HG03135 (cell line): ENCODE data around the gene PDZD2.
"Not testable (repeated sequence)": the region's sequence is repeated elsewhere in the genome, so short reads cannot be mapped to it uniquely, and the experiment has no call there.

Experiments used
- ATAC-seq: cut with Tn5 transposase; IDR thresholded peaks from one replicate; pipeline ENCODE4 v1.9.1; 2021; ENCODE audit warnings: mild to moderate bottlenecking, moderate library complexity; ENCODE audit not compliant: unreplicated experiment

The PDZD2 gene

GRCh38 chr5:31996909-31997308 lies 358.0 kb downstream of the PDZD2 start:
- no peak for ATAC-seq

- no peak for ATAC-seq
Observed at GRCh38 chr5:31999470-31999869, 360.5 kb downstream of the PDZD2 start.

GRCh38 chr5:32000731-32001130 lies 361.8 kb downstream of the PDZD2 start:
- no peak for ATAC-seq

- ATAC-seq, result no peak
Observed at GRCh38 chr5:32001284-32001683, 362.4 kb downstream of the PDZD2 start.

- ATAC-seq, result no peak
Observed at GRCh38 chr5:32001707-32002106, 362.8 kb downstream of the PDZD2 start.

- ATAC-seq, result no peak
Observed at GRCh38 chr5:32002755-32003154, 363.8 kb downstream of the PDZD2 start.

- peak; percentile 3 for ATAC-seq
Observed at GRCh38 chr5:32003981-32004380, 365.1 kb downstream of the PDZD2 start.

GRCh38 chr5:32004404-32004803 lies 365.5 kb downstream of the PDZD2 start:
- peak; percentile 82 for ATAC-seq

- ATAC-seq, result no peak
Observed at GRCh38 chr5:32008746-32009145, 369.8 kb downstream of the PDZD2 start.

GRCh38 chr5:32013658-32014057 lies 374.7 kb downstream of the PDZD2 start:
- no peak for ATAC-seq

- ATAC-seq, result no peak
Observed at GRCh38 chr5:32014096-32014745, 375.3 kb downstream of the PDZD2 start.

GRCh38 chr5:32015262-32015661 lies 376.3 kb downstream of the PDZD2 start:
- not testable (repeated sequence) for ATAC-seq

- no peak for ATAC-seq
Observed at GRCh38 chr5:32017692-32018367, 378.9 kb downstream of the PDZD2 start.

- no peak for ATAC-seq
Observed at GRCh38 chr5:32018476-32019436, 379.8 kb downstream of the PDZD2 start.

GRCh38 chr5:32020271-32020670 lies 381.3 kb downstream of the PDZD2 start:
- peak; percentile 89 for ATAC-seq

GRCh38 chr5:32020946-32021345 lies 382.0 kb downstream of the PDZD2 start:
- ATAC-seq, result no peak

- no peak for ATAC-seq
Observed at GRCh38 chr5:32021771-32022170, 382.8 kb downstream of the PDZD2 start.

- no peak for ATAC-seq
Observed at GRCh38 chr5:32022638-32023037, 383.7 kb downstream of the PDZD2 start.

GRCh38 chr5:32023816-32024215 lies 384.9 kb downstream of the PDZD2 start:
- ATAC-seq, result no peak

GRCh38 chr5:32024751-32025150 lies 385.8 kb downstream of the PDZD2 start:
- ATAC-seq, result no peak

- no peak for ATAC-seq
Observed at GRCh38 chr5:32027093-32027716, 388.3 kb downstream of the PDZD2 start.
